Activated CD4-positive, alpha-beta T cell treated with anti-CD3 and anti-CD28 coated beads, Interleukin-2, amount 10 ng/mL, durations not matched to agents 7 days and 5 days (primary cell): Measurements from ENCODE around the gene ZNHIT1. TPM values are rescaled to one million over a fixed set of nuclear protein-coding genes. Genes with fewer than 3 reads are reported as not detected.
"Not testable (repeated sequence)": the region's sequence is repeated elsewhere in the genome, so short reads cannot be mapped to it uniquely, and the experiment has no call there.

Experiments used
- CTCF ChIA-PET: fragments of 350-600 bp; sonication (Branson Sonifier 250); formaldehyde crosslinking; loops from one replicate; lab custom pipeline; 2021; ENCODE audit warnings: antibody characterized with exemption; lab: Charles Lee
- POLR2A ChIA-PET: fragments of 350-600 bp; sonication (Branson Sonifier 250); formaldehyde crosslinking; loops from one replicate; lab custom pipeline; 2021; ENCODE audit warnings: antibody characterized with exemption; lab: Charles Lee
- DNase-seq: peaks from one replicate; pipeline ENCODE4 v3.0.0-alpha.2; 2020
- H3K27ac Mint-ChIP-seq: one replicate; pipeline ENCODE4 v1.8.0; 2021; ENCODE audit warnings: mild to moderate bottlenecking, moderate library complexity, mixed read lengths
- H3K27me3 Mint-ChIP-seq: one replicate; pipeline ENCODE4 v1.8.0; 2021; ENCODE audit warnings: mixed read lengths
- H3K36me3 Mint-ChIP-seq: one replicate; pipeline ENCODE4 v1.8.0; 2021; ENCODE audit warnings: low read depth, mixed read lengths
- H3K4me1 Mint-ChIP-seq: one replicate; pipeline ENCODE4 v1.8.0; 2021; ENCODE audit warnings: mixed read lengths
- H3K4me3 Mint-ChIP-seq: one replicate; pipeline ENCODE4 v1.8.0; 2021; ENCODE audit warnings: mild to moderate bottlenecking, moderate library complexity, mixed read lengths
- H3K9me3 Mint-ChIP-seq: one replicate; pipeline ENCODE4 v1.8.0; 2021; ENCODE audit warnings: mixed read lengths
- total RNA-seq, 2 experiments: library from RNA; stranded (reverse); gene quantifications; one replicate each; pipeline ENCODE4 v1.2.3, GENCODE V29; 2021

The ZNHIT1 gene
- total RNA-seq, 2 experiments from 2014 or later: 61.6 to 67.4 TPM

GRCh38 chr7:101255796-101256195 lies 37.8 kb downstream of the ZNHIT1 start:
- no peak overlapping the region for H3K4me3 Mint-ChIP-seq
- peaks cover 13% of the 10 kb centered on the region for H3K4me1 Mint-ChIP-seq
- no peaks in the 10 kb centered on the region for H3K9me3 Mint-ChIP-seq
- peaks cover 1% of the 10 kb centered on the region for H3K27me3 Mint-ChIP-seq
- POLR2A ChIA-PET: no interaction called here
- no peak for DNase-seq
- H3K36me3 Mint-ChIP-seq: peaks cover 9% of the 10 kb centered on the region
- CTCF ChIA-PET: interaction anchor here (0.6 to 6.7 kb wide), 2 partner anchors 13 to 696 kb away, joined by 3 to 33 read pairs; partner anchors contain the start of gene FIS1
- no peak overlapping the region for H3K27ac Mint-ChIP-seq

- H3K9me3 Mint-ChIP-seq: no peaks in the 10 kb centered on the region
- no peaks in the 10 kb centered on the region for H3K4me1 Mint-ChIP-seq
- ChIA-PET POLR2A (no interaction called here), CTCF (interaction anchor here (0.6 to 1.2 kb wide), 5 partner anchors 12 to 167 kb away, joined by 3 read pairs; no protein-coding TSS in a partner anchor)
- no peak for DNase-seq
- no peaks in the 10 kb centered on the region for H3K36me3 Mint-ChIP-seq
- no peak overlapping the region for H3K27ac Mint-ChIP-seq
- peaks cover 1% of the 10 kb centered on the region for H3K27me3 Mint-ChIP-seq
- H3K4me3 Mint-ChIP-seq: no peak overlapping the region
Observed at GRCh38 chr7:101258243-101258731, 40.3 kb downstream of the ZNHIT1 start.

DNA sequence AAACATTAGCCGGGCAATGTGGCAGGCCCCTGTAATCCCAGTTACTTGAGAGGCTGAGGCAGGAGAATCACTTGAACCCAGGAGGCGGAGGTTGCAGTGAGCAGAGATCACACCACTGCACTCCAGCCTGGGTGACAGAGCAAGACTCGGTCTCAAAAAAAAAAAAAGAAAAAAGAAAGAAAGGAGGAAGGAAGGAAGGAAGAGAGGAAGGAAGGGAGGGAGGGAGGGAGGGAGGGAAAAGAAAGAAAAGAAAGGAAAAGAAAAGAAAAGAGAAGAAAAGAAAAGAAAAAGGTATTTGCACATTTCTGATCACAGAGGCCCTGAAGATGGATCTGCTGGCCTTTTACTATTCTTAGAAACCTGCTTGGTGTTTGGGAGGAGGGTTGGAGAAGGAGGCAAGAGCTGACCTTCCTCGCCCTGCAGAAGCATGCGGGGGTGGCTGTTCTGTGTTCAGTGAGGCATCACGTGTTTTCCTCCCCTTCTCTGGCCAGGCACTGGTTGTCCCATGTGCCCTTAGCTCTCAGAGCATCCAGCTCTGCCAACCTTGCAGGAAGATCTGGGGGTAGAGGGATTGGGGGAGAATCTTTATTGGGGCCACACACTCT lies 46.2 kb downstream of the ZNHIT1 start:
- H3K4me1 Mint-ChIP-seq, H3K27me3 Mint-ChIP-seq, CTCF ChIA-PET, H3K4me3 Mint-ChIP-seq, H3K9me3 Mint-ChIP-seq, DNase-seq, POLR2A ChIA-PET, H3K36me3 Mint-ChIP-seq, H3K27ac Mint-ChIP-seq: not testable (repeated sequence)

DNA sequence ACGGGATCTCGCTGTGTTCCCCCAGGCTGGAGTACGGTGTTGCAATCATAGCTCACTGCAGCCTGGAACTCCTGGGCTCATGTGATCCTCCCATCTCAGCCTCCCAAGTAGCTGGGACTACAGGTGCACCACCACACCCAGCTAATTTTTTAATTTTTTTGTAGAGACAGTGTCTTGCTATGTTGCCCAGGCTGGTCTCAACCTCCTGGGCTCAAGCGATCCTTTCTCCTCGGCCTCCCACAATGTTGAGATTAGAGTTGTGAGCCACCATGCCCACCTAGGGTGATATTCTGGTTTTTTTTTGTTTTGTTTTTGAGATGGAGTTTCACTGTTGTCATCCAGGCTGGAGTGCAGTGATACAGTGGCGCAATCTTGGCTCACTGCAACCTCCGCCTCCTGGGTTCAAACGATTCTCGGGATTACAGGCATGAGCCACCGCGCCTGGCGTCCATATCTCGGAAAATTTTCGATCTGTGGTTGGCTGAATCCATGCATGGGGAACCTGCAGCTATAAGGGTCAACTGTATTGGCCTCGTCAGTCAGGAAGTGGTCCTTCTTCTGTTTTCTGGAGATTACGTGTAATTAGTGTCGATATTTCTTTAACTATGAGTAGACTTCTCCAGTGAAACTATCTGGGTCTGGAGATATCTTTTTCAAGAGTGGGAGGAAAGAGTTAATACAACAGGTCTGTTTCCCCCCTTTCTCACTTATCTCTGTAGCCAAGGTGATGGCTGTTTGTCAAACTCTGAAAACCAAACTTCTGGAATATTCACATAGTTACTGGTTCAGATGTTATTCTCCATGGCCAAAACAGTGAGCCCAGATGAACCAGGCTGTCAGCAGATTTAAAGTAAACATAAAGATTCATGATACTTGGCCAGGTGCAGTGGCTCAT lies 47.9 kb downstream of the ZNHIT1 start:
- ChIA-PET POLR2A (no interaction called here), CTCF (interaction anchor here (1.3 kb wide), 1 partner anchor 11 kb away, joined by 5 read pairs; no protein-coding TSS in a partner anchor)
- Mint-ChIP-seq H3K4me1 (no peaks in the 10 kb centered on the region), H3K4me3 (no peak overlapping the region), H3K27me3 (peaks cover 3% of the 10 kb centered on the region), H3K27ac (no peak overlapping the region), H3K36me3 (no peaks in the 10 kb centered on the region), H3K9me3 (no peaks in the 10 kb centered on the region)
- no peak for DNase-seq

- Mint-ChIP-seq H3K4me1 (no peaks in the 10 kb centered on the region), H3K36me3 (no peaks in the 10 kb centered on the region), H3K4me3 (no peak overlapping the region), H3K9me3 (no peaks in the 10 kb centered on the region), H3K27me3 (peaks cover 8% of the 10 kb centered on the region), H3K27ac (no peak overlapping the region)
- CTCF ChIA-PET: interaction anchor here (1.6 kb wide), 1 partner anchor 13 kb away, joined by 7 read pairs; no protein-coding TSS in a partner anchor
- POLR2A ChIA-PET: no interaction called here
- DNase-seq: no peak
Observed at GRCh38 chr7:101269664-101270063, 51.7 kb downstream of the ZNHIT1 start.

DNA sequence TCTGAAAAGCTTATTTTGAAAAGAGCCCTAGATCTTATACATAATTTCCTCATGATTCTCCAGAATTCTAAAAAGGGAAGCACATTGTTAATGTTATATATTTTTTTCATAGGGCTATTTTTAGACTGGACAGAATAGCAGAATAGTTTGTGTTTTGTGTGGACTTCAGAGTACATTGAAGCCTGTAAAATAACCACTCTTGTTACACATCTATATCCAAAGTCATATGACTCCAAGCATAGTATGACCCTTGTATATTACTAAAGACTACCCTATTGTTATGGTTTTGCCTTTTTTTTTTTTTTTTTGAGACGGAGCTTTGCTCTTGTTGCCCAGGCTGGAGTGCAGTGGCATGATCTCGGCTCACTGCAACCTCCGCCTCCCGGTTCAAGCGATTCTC lies 53.1 kb downstream of the ZNHIT1 start:
- CTCF ChIA-PET: interaction anchor here (0.6 to 1.6 kb wide), 2 partner anchors 12 to 635 kb away, joined by 4 to 7 read pairs; no protein-coding TSS in a partner anchor
- no peak for DNase-seq
- H3K36me3 Mint-ChIP-seq: no peaks in the 10 kb centered on the region
- H3K4me3 Mint-ChIP-seq: no peak overlapping the region
- H3K27ac Mint-ChIP-seq: no peak overlapping the region
- POLR2A ChIA-PET: no interaction called here
- H3K27me3 Mint-ChIP-seq: peaks cover 8% of the 10 kb centered on the region
- H3K4me1 Mint-ChIP-seq: no peaks in the 10 kb centered on the region
- no peaks in the 10 kb centered on the region for H3K9me3 Mint-ChIP-seq

DNA sequence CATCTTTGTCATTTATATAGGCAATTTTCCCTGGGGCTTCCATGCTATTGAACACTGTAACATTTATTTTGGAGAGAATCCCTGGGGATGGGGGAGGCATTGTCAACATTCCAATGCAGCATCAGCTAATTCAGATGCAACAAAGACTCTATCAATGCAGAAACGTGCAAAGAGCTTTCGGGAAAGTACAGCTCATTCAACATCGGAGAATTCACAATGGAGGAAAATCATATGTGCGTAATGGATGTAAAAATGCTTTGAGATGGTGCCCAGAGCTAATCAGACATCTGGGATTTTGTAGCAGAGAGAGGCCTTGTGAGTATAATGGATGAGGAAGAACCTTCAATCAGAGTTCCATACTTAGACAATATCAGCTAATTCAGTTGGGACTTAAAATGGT lies 55.2 kb downstream of the ZNHIT1 start:
- DNase-seq: no peak
- Mint-ChIP-seq H3K27me3 (peaks cover 11% of the 10 kb centered on the region), H3K36me3 (no peaks in the 10 kb centered on the region), H3K4me1 (no peaks in the 10 kb centered on the region), H3K27ac (no peak overlapping the region), H3K4me3 (no peak overlapping the region), H3K9me3 (no peaks in the 10 kb centered on the region)
- ChIA-PET POLR2A (no interaction called here), CTCF (interaction anchor here (1.1 kb wide), 1 partner anchor 103 kb away, joined by 3 read pairs; no protein-coding TSS in a partner anchor)

Other genes with a start within 250 kb of the ZNHIT1 start
- not detected for gene MUC12, start 248.6 kb upstream of the ZNHIT1 start, total RNA-seq
- gene MUC17, start 198.1 kb upstream of the ZNHIT1 start, total RNA-seq: not detected
- 10 to 100 TPM; 54.2 to 72.3 TPM for gene TRIM56, start 132.7 kb upstream of the ZNHIT1 start, total RNA-seq
- gene SERPINE1, start 91.1 kb upstream of the ZNHIT1 start, total RNA-seq: under 1 TPM; 0.05 to 0.27 TPM
- gene AP1S1, start 63.7 kb upstream of the ZNHIT1 start, total RNA-seq: 10 to 100 TPM; 37.9 to 48.2 TPM
- gene VGF, start 52.6 kb upstream of the ZNHIT1 start, total RNA-seq: under 1 TPM; 0.15 to 0.22 TPM
- not detected for gene NAT16, start 37.9 kb upstream of the ZNHIT1 start, total RNA-seq
- not detected for gene MOGAT3, start 17.1 kb upstream of the ZNHIT1 start, total RNA-seq
- 10 to 100 TPM; 59.7 to 69.5 TPM for gene PLOD3, start 584 bp upstream of the ZNHIT1 start, total RNA-seq
- gene CLDN15, start 19.6 kb downstream of the ZNHIT1 start, total RNA-seq: 10 to 100 TPM; 24.2 to 24.3 TPM
- 100 to 1,000 TPM in 1 of 2 experiments, 10 to 100 TPM in 1; 87.3 to 103 TPM for gene FIS1, start 26.9 kb downstream of the ZNHIT1 start, total RNA-seq
- gene IFT22, start 103.6 kb downstream of the ZNHIT1 start, total RNA-seq: 10 to 100 TPM in 1 of 2 experiments, 1 to 10 TPM in 1; 9.8 to 11.3 TPM
- not detected for gene COL26A1, start 144.7 kb downstream of the ZNHIT1 start, total RNA-seq